A549 treated with GW870086 at 1 μM for 4 hours (cell line): ENCODE measurements around the gene APOLD1. TPM values are rescaled to one million over a fixed set of nuclear protein-coding genes. Genes with fewer than 3 reads are reported as not detected.

Experiments used
- total RNA-seq: library from RNA; stranded (reverse); fragments of 200-300 nt; extraction: Qiagen RNA extraction; gene quantifications from 5 replicates; pipeline ENCODE4 v1.2.3, GENCODE V29; 2022; ENCODE audit warnings: low read depth

APOLD1 gene, protein sequence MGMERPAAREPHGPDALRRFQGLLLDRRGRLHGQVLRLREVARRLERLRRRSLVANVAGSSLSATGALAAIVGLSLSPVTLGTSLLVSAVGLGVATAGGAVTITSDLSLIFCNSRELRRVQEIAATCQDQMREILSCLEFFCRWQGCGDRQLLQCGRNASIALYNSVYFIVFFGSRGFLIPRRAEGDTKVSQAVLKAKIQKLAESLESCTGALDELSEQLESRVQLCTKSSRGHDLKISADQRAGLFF
- 0.12 to 0.36 TPM (median 0.17 TPM) in 5 replicates for total RNA-seq

DNA sequence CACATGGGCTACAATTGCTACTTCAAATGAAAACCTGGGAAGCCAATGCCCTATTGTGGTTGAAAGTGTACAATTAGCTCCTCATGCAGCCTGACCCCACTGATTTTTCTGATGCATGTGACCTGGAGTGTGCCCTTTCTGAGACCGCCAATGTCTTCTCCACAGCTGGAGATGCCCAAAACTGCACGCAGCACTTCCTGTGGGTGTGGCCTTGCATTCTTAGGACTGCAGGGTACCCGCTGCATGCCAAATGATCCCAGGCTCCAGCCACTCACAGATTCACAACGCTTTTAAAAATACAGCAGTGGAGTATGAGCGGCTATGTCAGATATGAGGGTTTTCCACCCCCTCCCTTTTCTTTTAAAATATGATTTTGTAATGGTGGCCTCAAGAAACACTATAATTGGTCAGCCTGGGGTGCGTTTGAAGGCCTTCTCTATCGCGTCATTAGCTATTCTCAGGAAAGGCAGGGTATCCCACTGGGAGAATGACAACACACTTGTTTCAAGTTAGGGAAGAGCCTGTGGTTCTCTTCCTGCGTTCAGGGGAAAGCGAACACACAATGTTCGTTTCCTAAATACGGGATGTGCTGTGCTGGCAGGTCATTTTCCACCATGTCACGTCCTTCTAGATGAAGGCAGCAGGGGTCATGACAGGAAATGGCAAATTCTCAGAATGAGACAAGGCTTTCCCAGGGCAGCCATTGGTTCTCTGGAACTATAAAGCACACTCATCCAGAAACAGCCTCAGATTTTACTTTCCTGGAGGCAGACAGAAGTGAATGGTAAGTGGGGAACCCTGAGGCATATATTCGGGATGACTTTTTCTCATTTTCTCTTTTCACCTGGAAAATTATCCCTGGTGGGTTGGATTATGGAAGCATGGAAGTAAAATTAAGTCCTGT is at the start of gene APOLD1:
Gene APOLD1, plus strand, starts transcription at position 749 of the 904 bp plus-strand sequence. Its CDS starts 33 bp downstream, at position 782.

DNA sequence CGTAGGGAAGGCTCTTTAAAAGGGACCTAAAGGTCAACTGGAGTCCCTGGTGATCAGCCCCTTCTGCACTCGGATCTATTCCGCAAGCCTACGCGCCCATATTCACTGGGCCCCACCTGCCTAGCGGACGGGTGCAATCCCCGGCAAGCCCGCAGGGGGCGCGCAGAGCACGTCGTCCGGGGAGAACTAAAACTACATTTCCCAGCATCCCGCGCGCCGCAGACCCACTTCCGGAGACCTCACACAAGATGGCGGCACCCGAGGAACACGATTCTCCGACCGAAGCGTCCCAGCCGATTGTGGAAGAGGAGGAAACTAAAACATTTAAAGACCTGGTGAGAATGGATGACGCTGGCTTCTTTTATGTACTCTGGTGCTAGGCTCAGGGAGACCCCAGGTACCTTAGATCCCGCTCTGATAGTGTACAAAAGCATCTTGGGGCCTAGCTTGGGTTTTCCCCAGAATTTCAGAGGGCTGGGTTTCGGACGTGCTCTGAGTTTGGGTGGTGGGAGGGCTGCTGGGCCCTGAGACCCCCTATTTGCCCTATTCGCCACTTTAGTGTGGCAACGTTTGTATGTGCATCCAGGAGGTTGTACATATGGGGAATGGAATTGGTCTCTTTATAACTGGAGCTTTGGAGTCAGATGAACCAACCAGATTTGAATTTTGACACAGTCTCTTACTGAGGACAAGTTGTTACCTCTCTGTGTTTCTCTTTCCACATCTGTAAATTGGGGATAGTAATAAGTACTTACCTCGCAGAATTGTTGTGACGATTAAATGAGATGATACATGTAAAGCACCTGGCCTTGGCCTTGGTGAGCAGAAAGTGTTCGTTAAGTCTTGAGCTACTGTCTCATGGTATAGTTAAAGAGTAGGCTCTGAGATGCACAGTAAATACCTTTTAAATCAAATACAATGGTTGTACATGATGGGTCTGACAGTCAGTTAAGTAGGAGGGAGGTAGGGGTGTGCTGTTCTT is 28.0 kb downstream of the APOLD1 start, which contains the start of gene DDX47:
Gene DDX47, plus strand, starts transcription at position 227 of the 982 bp plus-strand sequence. Its CDS starts 22 bp downstream, at position 249.

Other genes starting within 250 kb of the APOLD1 start
- 8.3 to 10.2 TPM (median 8.9 TPM) in 5 replicates for gene DUSP16, start 222.8 kb upstream of the APOLD1 start, total RNA-seq
- gene CREBL2, start 173.8 kb upstream of the APOLD1 start, total RNA-seq: 15.8 to 20.1 TPM (median 18.7 TPM) in 5 replicates
- 0.73 to 1.3 TPM (median 1.0 TPM) in 5 replicates for gene GPR19, start 89.5 kb upstream of the APOLD1 start, total RNA-seq
- gene CDKN1B, start 68.3 kb upstream of the APOLD1 start, total RNA-seq: 12.8 to 16.9 TPM (median 16.0 TPM) in 5 replicates
- gene DDX47, start 27.7 kb downstream of the APOLD1 start, total RNA-seq: 79.5 to 96.7 TPM (median 84.8 TPM) in 5 replicates
- 263 to 406 TPM (median 370 TPM) in 5 replicates for gene GPRC5A, start 105.9 kb downstream of the APOLD1 start, total RNA-seq
- gene GPRC5D, start 166.5 kb downstream of the APOLD1 start, total RNA-seq: 0.22 TPM in 1 of 5 replicates, not detected in the others
- 54.0 to 58.6 TPM (median 55.4 TPM) in 5 replicates for gene HEBP1, start 214.6 kb downstream of the APOLD1 start, total RNA-seq